ENCODE data around the gene KDM4C. TPM values are rescaled to one million over a fixed set of nuclear protein-coding genes. Genes with fewer than 3 reads are reported as not detected.

KDM4C gene
- total RNA-seq, 2 experiments from 2014 or later = 51.5 to 60.3 TPM

GRCh38 chr9:7150153-7150890, 392.5 kb downstream of the KDM4C start:
- Histone ChIP-seq H4K20me1 (ENCODE audit: insufficient read depth, low read length) (no peaks in the 10 kb centered on the region), H3K4me2 (ENCODE audit: low read length) (no peak overlapping the region), H3K4me1 (ENCODE audit: insufficient read depth, low read length, poor library complexity, severe bottlenecking) (no peaks in the 10 kb centered on the region), H2AFZ (ENCODE audit: low read length) (no peak overlapping the region), H3K36me3 (ENCODE audit: insufficient read depth, low read length) (peaks cover 4% of the 10 kb centered on the region; the same call in 1 of the 2 replicates), H3K9me2 (ENCODE audit: insufficient read depth, low read length) (no peaks in the 10 kb centered on the region), H3K79me2 (ENCODE audit: insufficient read depth, low read depth, low read length) (no peaks in the 10 kb centered on the region), H3K4me3 (ENCODE audit: low read depth, low read length, poor library complexity, severe bottlenecking) (no peak overlapping the region), H3K9me3 (ENCODE audit: low read length) (no peaks in the 10 kb centered on the region), H3K27ac (ENCODE audit: low read depth, low read length, poor library complexity, severe bottlenecking) (no peak overlapping the region)
- no TSS peak for BruUV-seq (replicated peaks)
- intact Hi-C loops (cut with micrococcal nuclease; ENCODE audit: unreplicated experiment) = no loop called here
- TF ChIP-seq, protein P1, sequence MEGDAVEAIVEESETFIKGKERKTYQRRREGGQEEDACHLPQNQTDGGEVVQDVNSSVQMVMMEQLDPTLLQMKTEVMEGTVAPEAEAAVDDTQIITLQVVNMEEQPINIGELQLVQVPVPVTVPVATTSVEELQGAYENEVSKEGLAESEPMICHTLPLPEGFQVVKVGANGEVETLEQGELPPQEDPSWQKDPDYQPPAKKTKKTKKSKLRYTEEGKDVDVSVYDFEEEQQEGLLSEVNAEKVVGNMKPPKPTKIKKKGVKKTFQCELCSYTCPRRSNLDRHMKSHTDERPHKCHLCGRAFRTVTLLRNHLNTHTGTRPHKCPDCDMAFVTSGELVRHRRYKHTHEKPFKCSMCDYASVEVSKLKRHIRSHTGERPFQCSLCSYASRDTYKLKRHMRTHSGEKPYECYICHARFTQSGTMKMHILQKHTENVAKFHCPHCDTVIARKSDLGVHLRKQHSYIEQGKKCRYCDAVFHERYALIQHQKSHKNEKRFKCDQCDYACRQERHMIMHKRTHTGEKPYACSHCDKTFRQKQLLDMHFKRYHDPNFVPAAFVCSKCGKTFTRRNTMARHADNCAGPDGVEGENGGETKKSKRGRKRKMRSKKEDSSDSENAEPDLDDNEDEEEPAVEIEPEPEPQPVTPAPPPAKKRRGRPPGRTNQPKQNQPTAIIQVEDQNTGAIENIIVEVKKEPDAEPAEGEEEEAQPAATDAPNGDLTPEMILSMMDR (conservative IDR thresholded peaks at IDR 0.05; ENCODE audit: low read length) = no peak
- no peak for TF ChIP-seq EZH2phosphoT487 (IDR thresholded peaks at IDR 0.05; ENCODE audit: borderline replicate concordance, low read depth, low read length)
- CTCF ChIA-PET (ENCODE audit: unreplicated experiment) = no interaction called here
- no peak for DNase-seq (ENCODE audit: low spot score)
- POLR2A ChIA-PET = no interaction called here

DNA sequence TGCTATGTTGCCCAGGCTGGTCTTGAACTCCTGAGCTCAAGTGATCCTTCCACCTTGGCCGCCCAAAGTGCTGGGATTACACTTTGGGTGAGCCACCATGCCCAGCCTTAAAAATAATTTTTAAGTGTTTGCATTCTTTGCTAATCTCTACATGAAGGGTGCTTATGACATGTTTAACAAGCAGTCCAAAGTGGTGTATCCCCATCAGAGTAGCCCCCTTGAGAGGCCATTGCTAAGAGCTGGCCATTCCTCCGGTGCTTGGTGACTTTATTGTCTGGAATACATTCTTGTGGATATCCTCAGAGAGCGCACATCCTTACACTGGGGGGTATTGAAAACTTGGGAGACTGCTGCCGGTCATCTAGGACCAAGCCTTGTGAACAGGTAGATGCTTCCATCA, 395.4 kb downstream of the KDM4C start:
- Histone ChIP-seq H3K9me2 (ENCODE audit: insufficient read depth, low read length) (no peaks in the 10 kb centered on the region), H2AFZ (ENCODE audit: low read length) (no peak overlapping the region), H3K4me3 (ENCODE audit: low read depth, low read length, poor library complexity, severe bottlenecking) (no peak overlapping the region), H3K79me2 (ENCODE audit: insufficient read depth, low read depth, low read length) (no peaks in the 10 kb centered on the region), H4K20me1 (ENCODE audit: insufficient read depth, low read length) (no peaks in the 10 kb centered on the region), H3K4me2 (ENCODE audit: low read length) (no peak overlapping the region), H3K36me3 (ENCODE audit: insufficient read depth, low read length) (peaks cover 4% of the 10 kb centered on the region; the same call in 1 of the 2 replicates), H3K27ac (ENCODE audit: low read depth, low read length, poor library complexity, severe bottlenecking) (no peak overlapping the region), H3K9me3 (ENCODE audit: low read length) (no peaks in the 10 kb centered on the region), H3K4me1 (ENCODE audit: insufficient read depth, low read length, poor library complexity, severe bottlenecking) (no peaks in the 10 kb centered on the region)
- POLR2A ChIA-PET = interaction anchor here (0.5 kb wide), 1 partner anchor 69 kb away, joined by 4 read pairs; no protein-coding TSS in a partner anchor
- CTCF ChIA-PET (ENCODE audit: unreplicated experiment) = no interaction called here
- TF ChIP-seq EZH2phosphoT487 (IDR thresholded peaks at IDR 0.05; ENCODE audit: borderline replicate concordance, low read depth, low read length) = no peak
- TF ChIP-seq, protein P1 (conservative IDR thresholded peaks at IDR 0.05; ENCODE audit: low read length) = no peak
- BruUV-seq (replicated peaks) = no TSS peak
- intact Hi-C loops (cut with micrococcal nuclease; ENCODE audit: unreplicated experiment) = no loop called here
- DNase-seq (ENCODE audit: low spot score) = no peak

DNA sequence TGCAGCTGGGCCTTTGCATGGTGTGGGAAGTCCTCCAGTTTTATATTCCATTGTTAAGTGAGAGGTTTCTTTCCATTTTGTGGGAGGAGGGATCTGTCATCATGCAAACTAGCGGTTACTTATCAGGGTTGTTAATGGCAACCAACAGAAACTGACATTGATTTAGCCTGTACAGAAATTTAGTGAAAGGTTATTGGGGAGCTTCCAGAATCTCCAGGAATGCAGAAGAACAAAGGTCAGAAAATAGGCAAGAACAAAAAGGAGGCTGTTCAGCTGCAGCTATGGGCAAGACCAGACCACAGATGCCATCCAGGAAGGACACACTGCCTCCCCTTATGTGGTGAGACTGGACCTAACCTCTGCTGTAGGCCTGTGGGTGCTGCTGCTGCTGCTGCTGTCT, 395.8 kb downstream of the KDM4C start:
- no peaks in the 10 kb centered on the region for H3K9me2 ChIP-seq (ENCODE audit: insufficient read depth, low read length)
- H3K9me3 ChIP-seq (ENCODE audit: low read length) = no peaks in the 10 kb centered on the region
- TF ChIP-seq, protein P1 (conservative IDR thresholded peaks at IDR 0.05; ENCODE audit: low read length) = no peak
- TF ChIP-seq EZH2phosphoT487 (IDR thresholded peaks at IDR 0.05; ENCODE audit: borderline replicate concordance, low read depth, low read length) = no peak
- intact Hi-C loops (cut with micrococcal nuclease; ENCODE audit: unreplicated experiment) = no loop called here
- no peaks in the 10 kb centered on the region for H3K36me3 ChIP-seq (ENCODE audit: insufficient read depth, low read length)
- H4K20me1 ChIP-seq (ENCODE audit: insufficient read depth, low read length) = no peaks in the 10 kb centered on the region
- no peaks in the 10 kb centered on the region for H3K4me1 ChIP-seq (ENCODE audit: insufficient read depth, low read length, poor library complexity, severe bottlenecking)
- no peak overlapping the region for H3K4me3 ChIP-seq (ENCODE audit: low read depth, low read length, poor library complexity, severe bottlenecking)
- DNase-seq (ENCODE audit: low spot score) = no peak
- BruUV-seq (replicated peaks) = no TSS peak
- H3K79me2 ChIP-seq (ENCODE audit: insufficient read depth, low read depth, low read length) = no peaks in the 10 kb centered on the region
- no peak overlapping the region for H3K4me2 ChIP-seq (ENCODE audit: low read length)
- ChIA-PET POLR2A (interaction anchor here (0.5 kb wide), 1 partner anchor 70 kb away, joined by 4 read pairs; no protein-coding TSS in a partner anchor), CTCF (ENCODE audit: unreplicated experiment) (no interaction called here)
- H3K27ac ChIP-seq (ENCODE audit: low read depth, low read length, poor library complexity, severe bottlenecking) = no peak overlapping the region
- no peak overlapping the region for H2AFZ ChIP-seq (ENCODE audit: low read length)
